Activated gamma-delta T cell (primary cell): ENCODE data around the gene ANAPC16.
"Not testable (repeated sequence)": the region's sequence is repeated elsewhere in the genome, so short reads cannot be mapped to it uniquely, and the experiment has no call there.

Experiments
- DNase-seq: peaks from one replicate; lab custom pipeline; 2025; lab: John Stamatoyannopoulos, UW

The ANAPC16 gene

DNA sequence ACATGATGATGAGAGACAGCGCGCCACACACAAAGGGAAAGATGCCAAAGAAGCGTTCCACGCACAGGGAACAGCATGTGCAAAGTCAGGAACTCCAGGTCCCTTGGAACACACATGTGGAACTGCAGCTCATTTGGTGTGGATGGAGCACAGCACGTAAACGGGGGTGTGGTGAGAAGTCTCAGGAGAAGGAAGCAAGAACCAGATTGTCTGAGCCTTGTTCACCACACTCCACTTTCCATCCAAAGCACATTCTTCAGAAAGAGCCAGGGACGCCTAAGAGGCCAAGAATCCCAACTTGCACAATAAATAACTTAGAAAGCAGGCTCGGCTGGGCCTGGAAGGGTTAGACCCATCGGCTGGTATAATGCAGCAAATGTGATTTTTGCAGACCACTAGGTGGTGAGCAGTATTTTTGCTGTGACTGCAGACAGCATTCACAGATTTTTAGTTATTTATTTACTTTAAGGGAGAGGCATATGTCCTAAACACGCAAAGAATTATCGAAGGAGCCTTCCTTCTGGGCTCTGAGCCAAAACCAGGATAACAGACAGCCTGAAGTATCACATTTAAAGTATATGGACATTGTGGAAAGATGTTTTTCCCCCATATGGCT, 28.1 kb downstream of the ANAPC16 start:
- DNase-seq = no peak

GRCh38 chr10:72244573-72245038, 28.8 kb downstream of the ANAPC16 start:
- no peak for DNase-seq

- no peak for DNase-seq
These were observed 30.2 kb downstream of the ANAPC16 start for GRCh38 chr10:72245949-72246525.

GRCh38 chr10:72248468-72249151, 32.8 kb downstream of the ANAPC16 start:
- no peak for DNase-seq

DNA sequence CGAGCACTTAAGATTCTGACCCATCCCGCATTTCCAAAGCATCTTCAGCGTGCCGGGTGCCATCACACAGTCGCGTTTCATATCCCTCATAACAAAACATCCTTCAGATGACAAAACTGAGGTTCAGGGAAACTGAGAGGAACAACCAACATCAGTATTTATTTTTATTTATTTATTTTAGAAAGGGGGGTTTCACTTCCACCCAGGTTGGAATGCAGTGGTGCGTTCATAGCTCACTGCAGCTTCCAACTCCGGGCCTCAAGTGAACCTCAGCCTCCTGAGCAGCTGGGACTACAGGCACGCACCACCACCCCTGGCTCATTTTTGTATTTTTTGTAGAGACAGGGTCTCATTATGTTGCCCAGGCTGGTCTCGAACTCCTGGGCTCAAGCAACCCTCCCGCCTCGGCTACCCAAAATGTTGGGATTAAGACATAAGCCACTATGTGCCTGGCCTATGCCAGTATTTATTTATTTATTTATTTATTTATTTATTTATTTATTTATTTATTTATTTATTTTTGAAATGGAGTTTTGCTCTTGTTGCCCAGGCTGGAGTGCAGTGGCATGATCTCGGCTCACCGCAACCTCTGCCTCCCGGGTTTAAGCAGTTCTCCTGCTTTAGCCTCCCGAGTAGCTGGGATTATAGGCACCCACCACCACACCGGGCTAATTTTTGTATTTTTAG, 33.5 kb downstream of the ANAPC16 start:
- not testable (repeated sequence) for DNase-seq

GRCh38 chr10:72250666-72251065, 34.9 kb downstream of the ANAPC16 start:
- no peak for DNase-seq

- no peak for DNase-seq
These were observed 35.8 kb downstream of the ANAPC16 start for GRCh38 chr10:72251635-72252034.

GRCh38 chr10:72252972-72253371, 37.2 kb downstream of the ANAPC16 start:
- DNase-seq = no peak

DNA sequence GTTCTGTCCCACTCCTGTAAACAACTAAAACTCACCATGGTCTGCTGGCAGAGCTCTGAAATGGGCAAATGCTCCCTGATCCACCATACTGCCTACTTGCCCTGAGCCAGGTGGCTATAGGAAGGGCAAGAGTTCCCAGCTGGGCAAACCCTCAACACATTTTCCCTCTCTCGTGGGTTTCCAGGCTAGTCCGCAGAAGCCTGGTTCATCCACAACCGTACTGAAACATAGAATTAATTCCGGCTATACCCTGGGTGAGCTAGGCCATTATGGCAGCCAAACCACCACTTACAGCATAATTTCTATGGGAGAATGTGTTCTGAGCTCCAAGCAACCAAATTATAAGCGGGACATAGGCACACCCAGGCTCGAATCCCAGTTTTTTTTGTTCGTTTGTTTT, 37.8 kb downstream of the ANAPC16 start:
- no peak for DNase-seq

DNA sequence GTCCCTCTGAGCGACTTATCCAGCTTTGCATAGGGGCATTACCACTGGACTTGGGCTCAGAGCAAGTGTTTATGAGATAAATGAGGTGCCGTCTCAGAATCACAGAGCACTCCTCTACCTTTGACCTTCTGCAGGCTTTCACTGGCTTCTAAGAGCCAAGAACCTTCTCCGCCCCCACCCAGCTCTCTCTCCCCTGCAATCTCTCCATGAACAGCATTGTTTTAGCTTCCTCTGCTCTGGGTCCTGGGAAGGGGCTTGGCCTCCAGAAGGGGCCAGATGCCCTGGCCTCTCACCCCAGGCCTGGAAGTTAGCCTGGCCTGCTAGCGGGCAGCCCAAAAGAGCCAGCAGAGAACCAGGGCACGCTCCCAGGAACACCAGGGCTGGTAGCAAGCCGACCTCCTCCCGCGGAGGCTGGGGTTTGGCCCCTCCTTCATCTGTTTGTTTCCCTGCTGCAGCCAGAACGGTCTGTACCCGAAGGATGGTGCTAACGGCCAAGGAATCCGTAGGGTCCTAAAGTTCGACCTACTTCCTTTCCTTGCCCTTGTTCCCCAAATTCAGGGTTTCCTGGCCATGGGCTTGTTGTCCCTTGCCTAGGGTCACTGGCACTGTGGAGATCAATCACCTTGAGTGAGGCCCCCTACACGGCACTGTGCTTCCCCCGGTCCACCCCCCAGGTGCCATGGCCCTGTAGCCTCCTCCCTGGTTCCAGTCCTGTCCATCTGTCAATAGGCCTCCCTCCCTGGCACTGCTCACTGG, 39.2 kb downstream of the ANAPC16 start:
- DNase-seq = no peak

- DNase-seq = no peak
These were observed 40.3 kb downstream of the ANAPC16 start for GRCh38 chr10:72255977-72256729.

DNA sequence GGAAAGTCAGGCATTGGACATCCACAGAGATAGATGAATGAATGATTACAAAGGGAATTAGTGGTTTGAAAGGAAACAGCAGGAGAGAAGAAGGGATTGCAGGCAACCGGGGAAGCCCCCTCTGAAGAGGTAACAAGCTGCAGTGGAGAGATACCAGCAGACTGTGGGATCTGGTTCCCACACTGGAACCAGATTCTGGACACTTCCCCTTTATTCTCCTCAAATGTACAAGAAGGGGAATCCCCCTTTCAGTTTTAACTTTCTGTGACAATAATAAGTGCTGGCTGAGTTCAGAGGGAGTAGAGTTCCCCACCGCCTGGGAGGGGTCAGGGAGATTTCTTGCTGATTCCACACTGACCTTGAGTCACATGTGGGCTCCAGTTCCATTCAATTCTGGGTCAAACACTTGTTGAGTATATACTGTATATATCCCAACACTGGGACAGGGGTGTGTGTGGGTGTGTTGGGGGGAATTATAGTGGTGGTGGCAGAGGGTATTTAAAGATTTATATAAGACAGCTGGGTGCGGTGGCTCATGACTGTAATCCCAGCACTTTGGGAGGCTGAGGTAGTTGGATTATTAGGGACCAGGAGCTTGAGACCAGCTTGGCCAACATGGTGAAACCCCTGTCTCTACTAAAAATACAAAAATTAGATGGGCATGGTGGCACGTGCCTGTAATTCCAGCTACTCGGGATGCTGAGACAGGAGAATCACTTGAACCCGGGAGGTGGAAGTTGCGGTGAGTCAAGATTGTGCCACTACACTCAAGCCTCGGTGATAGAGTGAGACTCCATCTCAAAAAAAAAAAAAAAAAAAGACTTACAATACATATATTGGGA, 41.5 kb downstream of the ANAPC16 start:
- DNase-seq = no peak

DNA sequence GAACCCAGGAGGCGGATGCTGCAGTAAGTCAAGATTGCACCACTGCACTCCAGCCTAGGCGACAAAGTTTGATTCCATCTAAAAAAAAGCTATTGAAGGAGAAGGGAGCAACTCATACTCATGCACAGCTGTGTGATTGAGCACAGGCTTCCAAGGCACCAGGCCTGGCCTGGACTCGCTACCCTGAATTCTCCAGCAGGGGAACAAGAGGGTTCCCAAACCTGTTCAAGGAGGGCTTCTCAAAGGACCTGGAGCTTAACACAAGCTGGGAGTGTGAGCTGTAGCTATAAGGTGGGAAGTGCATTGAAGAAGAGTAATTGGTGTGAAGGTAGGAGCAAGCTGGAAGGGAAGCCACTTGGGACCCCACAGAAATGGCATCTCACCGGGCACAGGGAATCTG, 42.8 kb downstream of the ANAPC16 start:
- DNase-seq = no peak

- DNase-seq = no peak
These were observed 43.9 kb downstream of the ANAPC16 start for GRCh38 chr10:72259491-72260238.

DNA sequence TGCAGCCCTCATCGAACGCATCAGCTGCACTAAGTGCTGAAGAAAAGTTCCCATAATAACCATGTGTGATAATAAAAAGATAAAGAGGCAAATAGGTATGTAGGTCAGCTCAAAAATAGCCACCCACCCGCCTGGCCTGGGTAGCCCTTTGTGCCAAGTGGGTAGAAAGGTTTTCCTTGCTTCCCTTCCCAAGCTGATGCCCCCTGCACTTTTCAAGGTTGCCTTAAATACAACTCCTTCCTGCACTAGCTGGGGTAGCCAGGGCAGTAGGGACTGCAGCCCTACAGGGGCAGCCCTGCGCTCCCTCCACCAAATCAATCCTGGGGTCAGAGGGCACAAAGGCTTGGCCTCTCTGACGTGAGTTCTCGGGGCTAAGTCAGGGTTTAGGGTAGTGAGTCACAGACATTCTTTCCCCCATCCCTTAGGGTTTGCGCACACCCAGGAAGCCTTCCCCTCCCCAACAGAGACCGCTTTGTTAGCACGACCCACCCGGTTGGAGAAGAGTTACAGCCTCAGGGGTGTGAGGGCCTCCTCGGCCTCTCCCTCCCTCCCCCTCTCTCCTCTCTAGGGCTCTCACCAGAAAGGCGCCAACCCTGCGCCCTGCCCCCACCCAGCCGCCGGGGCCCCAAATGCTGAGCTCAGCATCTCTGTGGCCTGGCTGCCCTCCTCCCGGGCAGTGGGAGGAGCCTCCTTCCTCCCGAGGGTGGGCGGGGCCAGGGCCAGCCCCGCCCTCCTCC, 44.6 kb downstream of the ANAPC16 start:
- peak; percentile 79 for DNase-seq

DNA sequence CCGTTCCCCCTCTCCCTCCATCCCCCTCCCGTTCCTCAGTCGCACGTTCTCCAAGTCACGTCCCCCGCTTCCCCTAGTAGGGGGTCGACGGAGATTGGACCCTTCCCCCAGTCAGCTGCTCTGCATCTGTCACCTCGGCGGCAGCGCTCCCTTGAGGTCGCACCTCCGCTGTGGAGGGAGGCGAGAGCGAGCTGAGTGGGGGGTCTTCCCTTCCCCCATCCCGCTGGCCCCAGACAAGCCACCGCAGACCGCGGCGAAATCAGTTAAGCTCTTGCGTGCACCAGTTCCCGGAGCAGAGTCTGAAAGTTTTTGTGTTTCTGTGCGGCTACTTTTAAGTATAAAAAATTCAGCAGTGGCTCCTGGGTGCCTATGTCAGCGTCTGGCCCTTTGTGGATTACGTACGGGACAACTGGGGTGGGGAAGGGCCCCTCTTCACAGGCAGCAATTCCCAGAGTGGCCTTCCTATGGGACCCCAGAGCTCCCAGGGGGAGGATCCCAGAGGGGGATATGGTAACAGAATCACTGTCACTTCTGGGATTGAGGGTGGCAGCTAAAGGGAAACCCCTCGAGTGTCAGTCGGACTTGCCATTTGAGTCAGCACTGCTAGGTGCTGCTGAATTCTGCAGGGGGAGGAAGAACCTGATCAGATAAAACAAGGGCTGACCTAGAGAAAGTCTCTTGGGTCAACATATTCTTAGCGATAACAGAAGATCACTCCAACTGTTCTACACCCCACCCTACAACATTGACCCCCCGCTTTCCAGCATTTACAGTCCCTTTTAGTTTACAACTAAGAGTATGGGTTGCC, 45.4 kb downstream of the ANAPC16 start:
- DNase-seq = peak; percentile 62

DNA sequence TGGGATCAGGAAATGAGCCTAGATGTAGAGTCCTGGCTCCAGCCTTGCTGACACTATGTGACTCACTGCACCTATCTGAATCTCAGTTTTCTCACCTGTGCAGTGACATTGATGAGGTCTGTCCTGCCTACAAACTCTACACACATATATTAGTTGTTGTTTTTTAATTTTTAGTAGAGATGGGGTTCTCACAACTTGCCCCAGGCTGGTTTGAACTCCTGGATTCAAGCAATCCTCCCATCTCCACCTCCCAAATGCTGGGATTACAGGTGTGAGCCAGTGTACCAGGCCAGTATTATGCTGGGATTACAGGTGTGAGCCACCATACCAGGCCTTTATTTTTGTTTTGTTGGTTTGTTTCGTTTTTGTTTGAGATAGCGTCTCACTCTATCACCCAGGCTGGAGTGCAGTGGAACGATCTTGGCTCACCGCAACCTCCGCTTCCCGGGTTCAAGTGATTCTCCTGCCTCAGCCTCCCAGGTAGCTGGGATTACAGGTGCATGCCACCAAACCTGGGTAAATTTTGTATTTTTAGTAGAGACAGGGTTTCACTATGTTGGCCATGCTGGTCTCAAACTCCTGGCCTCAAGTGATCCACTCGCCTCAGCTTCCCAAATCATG, 46.1 kb downstream of the ANAPC16 start:
- no peak for DNase-seq
